BLaER1 treated with 17β-estradiol and CSF1 and Interleukin-3, amounts not matched to agents 10 nM and 100 nM (cell line): ENCODE measurements around the gene BAIAP3.
A peak's percentile ranks its signal among the peaks of the same experiment; 100 is the strongest.

Source experiments
- H3K27ac ChIP-seq, 11 experiments: shearing (Covaris generic); formaldehyde crosslinking; 2 replicates each; pipeline ENCODE4 v1.8.1; 2022
- H3K27me3 ChIP-seq, 11 experiments: shearing (Covaris generic); formaldehyde crosslinking; 2 replicates each; pipeline ENCODE4 v1.8.1; 2022
- H3K36me3 ChIP-seq, 11 experiments: shearing (Covaris generic); formaldehyde crosslinking; 2 replicates each; pipeline ENCODE4 v1.8.1; 2022
- H3K4me1 ChIP-seq, 10 experiments: shearing (Covaris generic); formaldehyde crosslinking; 2 replicates each; pipeline ENCODE4 v1.8.1; 2022
- H3K4me2 ChIP-seq, 11 experiments: shearing (Covaris generic); formaldehyde crosslinking; 2 replicates each; pipeline ENCODE4 v1.8.1; 2022
- H3K4me3 ChIP-seq, 10 experiments: shearing (Covaris generic); formaldehyde crosslinking; 2 replicates each; pipeline ENCODE4 v1.8.1; 2022
- H3K9ac ChIP-seq, 11 experiments: shearing (Covaris generic); formaldehyde crosslinking; 2 replicates each; pipeline ENCODE4 v1.8.1; 2022
- H3K9me3 ChIP-seq, 11 experiments: shearing (Covaris generic); formaldehyde crosslinking; replicated peaks in 1 of 11; 2 replicates each; pipeline ENCODE4 v1.8.1; 2022
- H4K20me1 ChIP-seq, 11 experiments: shearing (Covaris generic); formaldehyde crosslinking; 2 replicates each; pipeline ENCODE4 v1.8.1; 2022
- Cebpa-rat ChIP-seq, 11 experiments: shearing (Covaris generic); IDR thresholded peaks; 2 replicates each; pipeline ENCODE4 v1.8.1; 2022

Gene BAIAP3

DNA sequence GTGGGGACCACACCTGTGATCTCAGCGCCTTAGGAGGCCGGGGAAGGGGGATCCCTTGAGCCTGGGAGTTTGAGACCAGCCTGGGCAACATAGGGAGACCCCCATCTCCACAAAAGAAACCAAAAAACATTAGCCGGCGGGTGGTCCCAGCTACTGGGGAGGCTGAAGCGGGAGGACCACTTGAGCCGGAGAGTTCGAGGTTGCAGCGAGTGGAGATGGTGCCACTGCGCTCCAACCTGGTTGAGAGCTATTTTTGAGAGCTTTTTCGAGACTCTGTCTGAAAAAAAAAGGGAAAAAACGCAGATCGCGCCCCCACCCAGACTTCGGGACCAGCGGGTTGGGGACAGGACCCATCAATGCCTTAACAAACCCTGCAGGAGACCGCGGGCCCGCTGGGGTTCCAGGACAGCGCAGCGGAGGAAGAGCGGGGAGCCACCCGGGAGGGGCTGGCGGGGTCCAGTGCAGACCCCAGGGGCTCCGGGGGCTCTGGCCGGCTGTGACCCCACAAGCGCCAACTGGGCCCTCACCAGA is 762 bp upstream of the BAIAP3 start:
- Histone ChIP-seq H3K9me3 (peaks cover 0 to 14% (median 8%) of the 10 kb centered on the region in 11 experiments; a peak in 17 of 22 replicates), H3K4me1 (peaks cover 16 to 61% (median 54%) of the 10 kb centered on the region in 10 experiments), H3K9ac (peak overlapping the region in 1 of 11 experiments; percentile 66; a peak in 1 of 22 replicates), H3K27ac (peak overlapping the region in 1 of 11 experiments; percentile 79; a peak in 1 of 22 replicates), H3K36me3 (no peaks in the 10 kb centered on the region), H3K4me3 (peak overlapping the region in 4 of 10 experiments; percentile 20 to 38 (median 30); a peak in 3 of 20 replicates), H4K20me1 (peaks cover 0 to 71% (median 52%) of the 10 kb centered on the region in 11 experiments; a peak in 18 of 22 replicates), H3K4me2 (peak overlapping the region; percentile 78 to 94 (median 85); a peak in 21 of 22 replicates), H3K27me3 (peaks cover 63 to 80% (median 78%) of the 10 kb centered on the region in 11 experiments)
- TF ChIP-seq Cebpa-rat (IDR thresholded peaks at IDR 0.05): no peak

DNA sequence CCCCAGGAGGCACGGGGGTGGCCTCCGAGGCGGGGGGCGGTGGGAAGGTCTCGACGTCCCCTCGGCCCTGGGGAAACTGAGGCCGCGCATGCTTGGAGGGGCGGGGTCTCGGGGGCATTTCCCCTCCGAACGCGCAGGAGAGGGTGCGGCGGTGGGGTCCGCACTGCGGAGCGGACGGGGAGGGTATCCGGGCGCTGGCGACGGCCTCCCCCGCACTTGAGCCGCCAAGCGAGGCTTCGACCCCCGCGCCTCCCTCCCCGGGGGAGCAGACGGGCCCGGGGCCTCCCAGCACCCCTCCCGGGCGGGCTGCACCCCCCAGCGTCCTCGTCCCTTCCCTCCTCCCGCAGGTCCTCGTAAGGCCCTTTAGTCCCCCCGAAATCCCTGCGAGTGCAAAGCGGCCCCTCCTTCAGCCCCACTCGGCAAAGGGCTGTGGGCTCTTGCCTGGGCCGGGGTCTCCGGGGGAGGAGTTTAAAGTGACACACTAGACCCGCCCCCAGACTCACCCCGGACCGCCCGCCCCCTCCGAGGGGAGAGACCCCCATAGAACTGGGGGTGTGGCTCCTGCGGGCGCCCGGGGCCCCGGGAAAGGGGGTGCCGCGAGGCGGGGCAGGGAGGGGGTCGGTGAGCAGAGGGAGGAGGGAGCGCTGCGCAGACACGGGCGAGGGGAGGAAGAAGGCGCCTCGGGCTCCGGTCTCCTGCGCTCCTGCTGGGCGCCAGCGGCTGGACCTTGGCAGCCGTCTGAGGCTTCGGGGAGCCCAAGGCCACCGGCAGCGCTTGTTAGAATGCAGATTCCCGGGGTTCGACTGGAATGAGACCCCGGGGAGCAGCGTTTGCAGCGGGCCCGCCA is 632 bp downstream of the BAIAP3 start:
- Histone ChIP-seq H4K20me1 (peaks cover 0 to 73% (median 52%) of the 10 kb centered on the region in 11 experiments; a peak in 18 of 22 replicates), H3K27me3 (peaks cover 63 to 88% (median 82%) of the 10 kb centered on the region in 11 experiments), H3K4me2 (peak overlapping the region; percentile 35 to 92 (median 54); a peak in 21 of 22 replicates), H3K36me3 (no peaks in the 10 kb centered on the region), H3K27ac (no peak overlapping the region), H3K4me1 (peaks cover 16 to 73% (median 66%) of the 10 kb centered on the region in 10 experiments), H3K9me3 (peaks cover 0 to 14% (median 8%) of the 10 kb centered on the region in 11 experiments; a peak in 17 of 22 replicates), H3K4me3 (peak overlapping the region in 6 of 10 experiments; percentile 20 to 46 (median 33); a peak in 8 of 20 replicates), H3K9ac (no peak overlapping the region)
- no peak for TF ChIP-seq Cebpa-rat (IDR thresholded peaks at IDR 0.05)

DNA sequence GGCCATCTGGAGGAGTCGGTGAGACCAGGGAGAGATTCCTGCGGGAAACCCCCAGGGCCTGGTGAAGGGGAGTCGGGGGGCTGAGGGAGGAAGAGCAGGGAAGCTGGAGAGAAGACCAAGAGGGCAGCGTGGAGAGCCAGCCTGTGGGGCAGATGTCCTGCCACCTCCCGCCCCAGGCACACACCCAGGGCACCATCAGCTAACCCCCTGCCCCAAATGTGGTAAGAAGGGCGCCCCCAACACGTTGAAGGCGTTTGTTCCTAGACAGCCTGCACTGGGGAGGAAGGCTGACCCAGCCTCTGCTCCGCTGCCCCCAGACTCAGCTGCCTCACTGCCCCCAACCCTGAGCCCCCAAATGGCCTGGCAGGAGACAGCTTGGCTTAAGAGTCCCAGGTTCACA is 1.3 kb downstream of the BAIAP3 start:
- H3K4me3 ChIP-seq: no peak overlapping the region
- peaks cover 0 to 14% (median 8%) of the 10 kb centered on the region in 11 experiments; a peak in 17 of 22 replicates for H3K9me3 ChIP-seq
- peaks cover 16 to 76% (median 68%) of the 10 kb centered on the region in 10 experiments for H3K4me1 ChIP-seq
- H3K27me3 ChIP-seq: peaks cover 63 to 87% (median 82%) of the 10 kb centered on the region in 11 experiments
- H3K36me3 ChIP-seq: no peaks in the 10 kb centered on the region
- H3K27ac ChIP-seq: no peak overlapping the region
- no peak overlapping the region for H3K9ac ChIP-seq
- TF ChIP-seq Cebpa-rat (IDR thresholded peaks at IDR 0.05): no peak
- H4K20me1 ChIP-seq: peaks cover 0 to 76% (median 52%) of the 10 kb centered on the region in 11 experiments; a peak in 18 of 22 replicates
- H3K4me2 ChIP-seq: peak overlapping the region in 8 of 11 experiments; percentile 24 to 65 (median 50); a peak in 13 of 22 replicates

DNA sequence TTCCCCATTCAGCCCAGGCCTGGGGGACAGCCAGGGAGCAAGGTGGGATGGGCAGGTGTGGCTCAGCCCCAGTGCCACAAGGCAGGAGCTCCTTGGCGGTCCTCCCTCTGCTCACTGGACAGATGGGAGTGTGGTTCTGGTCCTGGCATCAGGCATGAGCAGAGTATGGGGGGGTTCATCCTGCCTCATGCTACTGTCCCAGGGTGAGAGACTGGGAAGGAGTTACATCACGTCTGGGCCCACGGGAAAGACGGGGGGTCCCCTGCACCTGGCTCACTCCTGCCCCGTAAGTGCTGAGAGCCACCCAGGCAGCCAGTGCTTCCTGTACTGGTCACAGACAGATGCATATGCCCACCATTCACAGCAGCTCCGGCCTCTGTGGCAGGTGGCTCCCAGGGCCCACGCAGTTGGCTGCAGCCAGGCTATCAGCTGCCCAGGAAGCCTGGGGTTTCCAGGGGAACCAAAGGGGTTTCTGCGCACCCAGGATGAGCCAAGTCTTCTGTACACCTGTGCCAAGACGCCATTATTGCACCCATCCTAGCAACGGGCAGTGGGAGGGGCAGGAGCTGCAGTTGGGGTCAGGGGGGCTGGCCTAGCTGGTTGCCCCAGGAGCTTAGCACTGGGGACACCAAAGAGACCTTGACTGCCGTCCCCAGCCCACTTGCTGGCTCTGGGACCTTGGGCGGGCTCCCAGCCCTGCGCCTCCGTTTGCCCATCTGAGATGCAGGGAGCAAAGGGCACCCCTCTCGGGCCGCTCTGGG is 1.9 kb downstream of the BAIAP3 start:
- H3K4me2 ChIP-seq: peak overlapping the region in 8 of 11 experiments; percentile 24 to 65 (median 50); a peak in 14 of 22 replicates
- peaks cover 16 to 76% (median 68%) of the 10 kb centered on the region in 10 experiments for H3K4me1 ChIP-seq
- H4K20me1 ChIP-seq: peaks cover 0 to 79% (median 52%) of the 10 kb centered on the region in 11 experiments; a peak in 18 of 22 replicates
- no peak overlapping the region for H3K27ac ChIP-seq
- H3K9ac ChIP-seq: no peak overlapping the region
- no peak overlapping the region for H3K4me3 ChIP-seq
- peaks cover 63 to 81% (median 76%) of the 10 kb centered on the region in 11 experiments for H3K27me3 ChIP-seq
- no peak for TF ChIP-seq Cebpa-rat (IDR thresholded peaks at IDR 0.05)
- no peaks in the 10 kb centered on the region for H3K36me3 ChIP-seq
- H3K9me3 ChIP-seq: peaks cover 0 to 8% (median 2%) of the 10 kb centered on the region in 11 experiments; a peak in 17 of 22 replicates

DNA sequence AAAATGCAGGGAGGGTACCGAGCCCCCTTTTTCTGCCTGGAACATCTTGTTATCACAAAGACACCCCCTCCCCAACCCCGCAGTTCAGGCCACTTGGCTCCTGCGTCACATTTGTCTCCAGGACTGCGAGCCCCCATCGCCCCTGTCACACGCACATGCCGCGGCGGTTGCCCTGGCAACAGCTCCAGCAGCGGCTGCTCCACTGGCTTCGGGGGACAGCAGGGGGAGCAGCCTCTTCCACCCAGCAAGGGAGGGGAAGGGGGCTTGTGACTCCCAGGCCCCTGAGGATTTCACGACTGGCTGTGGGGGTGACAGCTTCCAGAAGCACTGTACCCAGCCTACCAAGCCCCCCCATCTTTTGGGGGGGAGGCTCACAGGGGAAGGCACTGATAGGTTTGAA is 2.6 kb downstream of the BAIAP3 start:
- TF ChIP-seq Cebpa-rat (IDR thresholded peaks at IDR 0.05): no peak
- Histone ChIP-seq H3K4me1 (peaks cover 16 to 82% (median 71%) of the 10 kb centered on the region in 10 experiments), H3K36me3 (no peaks in the 10 kb centered on the region), H4K20me1 (peaks cover 0 to 85% (median 52%) of the 10 kb centered on the region in 11 experiments; a peak in 18 of 22 replicates), H3K27ac (no peak overlapping the region), H3K4me2 (peak overlapping the region in 8 of 11 experiments; percentile 24 to 65 (median 50); a peak in 12 of 22 replicates), H3K9me3 (peaks cover 0 to 6% (median 0%) of the 10 kb centered on the region in 11 experiments; a peak in 1 of 22 replicates), H3K9ac (no peak overlapping the region), H3K4me3 (no peak overlapping the region), H3K27me3 (peaks cover 61 to 75% (median 71%) of the 10 kb centered on the region in 11 experiments)

DNA sequence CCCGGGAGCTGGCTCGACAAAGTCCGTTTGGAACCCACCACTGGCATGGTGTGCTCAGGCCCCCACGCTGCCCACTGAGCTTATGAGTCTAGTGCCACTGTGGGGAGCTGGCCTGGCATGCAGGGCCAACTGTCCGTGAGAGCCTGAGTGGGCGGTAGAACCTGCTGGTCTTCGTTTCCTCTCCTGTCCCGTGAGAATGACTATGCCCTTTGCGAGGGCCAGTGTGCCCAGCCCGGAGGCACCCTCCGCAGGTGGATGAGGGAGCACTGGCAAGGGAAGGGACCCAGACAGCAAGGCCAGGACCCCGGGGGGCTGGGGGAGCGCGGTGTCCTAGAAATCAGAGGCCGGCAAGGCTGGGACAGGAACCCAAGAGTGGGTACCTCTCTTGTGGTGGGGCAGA is 3.2 kb downstream of the BAIAP3 start:
- Histone ChIP-seq H4K20me1 (peaks cover 0 to 91% (median 48%) of the 10 kb centered on the region in 11 experiments; a peak in 18 of 22 replicates), H3K4me1 (peaks cover 11 to 83% (median 72%) of the 10 kb centered on the region in 10 experiments), H3K9ac (no peak overlapping the region), H3K9me3 (peaks cover 0 to 6% (median 0%) of the 10 kb centered on the region in 11 experiments; a peak in 1 of 22 replicates), H3K27me3 (peaks cover 55 to 68% (median 65%) of the 10 kb centered on the region in 11 experiments), H3K4me2 (peak overlapping the region in 7 of 11 experiments; percentile 31 to 65 (median 51); a peak in 9 of 22 replicates), H3K36me3 (no peaks in the 10 kb centered on the region), H3K27ac (no peak overlapping the region), H3K4me3 (no peak overlapping the region)
- no peak for TF ChIP-seq Cebpa-rat (IDR thresholded peaks at IDR 0.05)

DNA sequence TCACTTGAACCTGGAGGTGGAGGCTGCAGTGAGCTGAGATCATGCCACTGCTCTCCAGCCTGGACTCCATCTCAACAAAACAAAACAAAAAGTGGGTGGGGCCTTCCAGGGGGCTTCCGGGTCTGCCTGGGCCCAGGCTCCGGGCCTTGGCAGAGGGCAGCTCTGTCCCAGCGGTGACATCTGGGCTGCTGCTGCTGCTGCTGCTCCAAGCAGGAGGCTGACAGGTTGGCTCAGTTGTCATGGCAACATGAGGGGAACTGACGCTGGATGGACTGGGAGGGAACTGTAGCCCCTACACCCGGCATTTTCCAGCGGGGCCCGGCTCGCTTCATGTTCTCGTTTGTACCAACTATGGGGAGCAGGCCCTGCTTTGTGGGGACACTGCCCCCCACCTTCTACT is 4.0 kb downstream of the BAIAP3 start:
- Histone ChIP-seq H3K27me3 (peaks cover 46 to 60% (median 56%) of the 10 kb centered on the region in 11 experiments), H3K4me2 (peak overlapping the region in 5 of 11 experiments; percentile 4 to 44 (median 24); a peak in 5 of 22 replicates), H3K27ac (no peak overlapping the region), H3K4me3 (no peak overlapping the region), H3K36me3 (no peaks in the 10 kb centered on the region), H3K4me1 (peaks cover 10 to 83% (median 72%) of the 10 kb centered on the region in 10 experiments), H3K9me3 (peaks cover 0 to 6% (median 0%) of the 10 kb centered on the region in 11 experiments; a peak in 1 of 22 replicates), H3K9ac (no peak overlapping the region), H4K20me1 (peaks cover 0 to 93% (median 53%) of the 10 kb centered on the region in 11 experiments; a peak in 19 of 22 replicates)
- TF ChIP-seq Cebpa-rat (IDR thresholded peaks at IDR 0.05): no peak
